SU-DHL-6 (cell line): Measurements from ENCODE around the gene UNK.

Experiments used
- H2AFZ ChIP-seq: fragments of 200-600 bp; sonication (generic); 2 replicates; pipeline ENCODE4 v1.6.1; 2014; ENCODE audit warnings: low read depth, mild to moderate bottlenecking, moderate library complexity, mixed read lengths, antibody characterized with exemption, low read length; ENCODE audit not compliant: severe bottlenecking
- H3F3A ChIP-seq: fragments of 200-600 bp; shearing (Covaris generic); 2 replicates; pipeline ENCODE4 v1.6.0; 2016; ENCODE audit warnings: antibody characterized with exemption, mild to moderate bottlenecking; ENCODE audit not compliant: insufficient read depth
- H3K27ac ChIP-seq: fragments of 200-600 bp; sonication (generic); 2 replicates; pipeline ENCODE4 v1.5.1; 2016; ENCODE audit warnings: low read depth, mild to moderate bottlenecking, low read length, moderate library complexity, mixed read lengths
- H3K27me3 ChIP-seq: fragments of 200-600 bp; sonication (generic), shearing (Covaris generic); 2 replicates; pipeline ENCODE4 v1.6.0; 2014; ENCODE audit warnings: mild to moderate bottlenecking, low read length
- H3K36me3 ChIP-seq: fragments of 200-600 bp; sonication (generic); 2 replicates; pipeline ENCODE4 v1.6.1; 2014; ENCODE audit warnings: mild to moderate bottlenecking, low read length, mixed read lengths
- H3K4me2 ChIP-seq: fragments of 300-600, 200-600 bp; shearing (Covaris generic), sonication (generic); 2 replicates; pipeline ENCODE4 v1.6.0; 2014; ENCODE audit warnings: low read length, low read depth, mild to moderate bottlenecking; ENCODE audit not compliant: poor library complexity, severe bottlenecking
- H3K4me3 ChIP-seq: fragments of 200-600 bp; sonication (generic); 2 replicates; pipeline ENCODE4 v1.5.1; 2014; ENCODE audit warnings: antibody characterized with exemption, low read length, mild to moderate bottlenecking, mixed read lengths; ENCODE audit not compliant: insufficient read depth, poor library complexity, severe bottlenecking
- H3K79me2 ChIP-seq: fragments of 200-600 bp; sonication (generic); 2 replicates; pipeline ENCODE4 v1.6.1; 2014; ENCODE audit warnings: mild to moderate bottlenecking, low read length, moderate library complexity; ENCODE audit not compliant: insufficient read depth
- H3K9ac ChIP-seq: fragments of 200-600 bp; sonication (generic); 2 replicates; pipeline ENCODE4 v1.7.0; 2014; ENCODE audit warnings: mild to moderate bottlenecking, low read length
- H3K9me2 ChIP-seq: fragments of 200-600 bp; sonication (generic); replicated peaks from 2 replicates; pipeline ENCODE4 v1.6.1; 2014; ENCODE audit warnings: low read length; ENCODE audit not compliant: insufficient read depth
- H3K9me3 ChIP-seq: fragments of 200-600 bp; sonication (generic); 2 replicates; pipeline ENCODE4 v1.6.1; 2014; ENCODE audit warnings: low read length, mixed read lengths; ENCODE audit not compliant: insufficient read depth
- H4K20me1 ChIP-seq: fragments of 200-600 bp; sonication (generic); 2 replicates; pipeline ENCODE4 v1.6.1; 2014; ENCODE audit warnings: low read depth, mild to moderate bottlenecking, antibody characterized with exemption, low read length, moderate library complexity, mixed read lengths
- CTCF ChIP-seq: fragments of 200-600 bp; sonication (generic); IDR thresholded peaks from one replicate; pipeline ENCODE4 v1.5.1; 2017; ENCODE audit warnings: antibody characterized with exemption, mild to moderate bottlenecking, low read length, moderate library complexity; ENCODE audit not compliant: insufficient read depth, poor library complexity, severe bottlenecking
- EZH2phosphoT487 ChIP-seq: fragments of 200-600 bp; sonication (generic), shearing (Covaris generic); conservative IDR thresholded peaks from 2 replicates; pipeline ENCODE4 v1.6.1; 2018; ENCODE audit warnings: mild to moderate bottlenecking, antibody characterized with exemption, low read length, moderate library complexity, mixed read lengths

Gene UNK

GRCh38 chr17:75824666-75825065 lies 40.1 kb downstream of the UNK start:
- no peak overlapping the region for H3K4me3 ChIP-seq
- H3K79me2 ChIP-seq: no peaks in the 10 kb centered on the region
- no peak overlapping the region for H3K4me2 ChIP-seq
- H3K36me3 ChIP-seq: no peaks in the 10 kb centered on the region
- H3K9me3 ChIP-seq: no peaks in the 10 kb centered on the region
- H4K20me1 ChIP-seq: no peaks in the 10 kb centered on the region
- no peaks in the 10 kb centered on the region for H3F3A ChIP-seq
- no peak overlapping the region for H3K27ac ChIP-seq
- no peak for TF ChIP-seq EZH2phosphoT487
- no peak for TF ChIP-seq CTCF
- H3K9me2 ChIP-seq: no peaks in the 10 kb centered on the region
- H3K9ac ChIP-seq: no peak overlapping the region
- no peaks in the 10 kb centered on the region for H3K27me3 ChIP-seq
- H2AFZ ChIP-seq: no peak overlapping the region

GRCh38 chr17:75825149-75825552 lies 40.5 kb downstream of the UNK start:
- Histone ChIP-seq H3K79me2 (no peaks in the 10 kb centered on the region), H3K27ac (no peak overlapping the region), H3K27me3 (no peaks in the 10 kb centered on the region), H3K9ac (no peak overlapping the region), H3K9me3 (no peaks in the 10 kb centered on the region), H4K20me1 (no peaks in the 10 kb centered on the region), H2AFZ (no peak overlapping the region), H3F3A (no peaks in the 10 kb centered on the region), H3K9me2 (no peaks in the 10 kb centered on the region), H3K4me2 (no peak overlapping the region), H3K36me3 (no peaks in the 10 kb centered on the region), H3K4me3 (no peak overlapping the region)
- TF ChIP-seq EZH2phosphoT487 (no peak), CTCF (no peak)

- Histone ChIP-seq H3K36me3 (no peaks in the 10 kb centered on the region), H3K27me3 (no peaks in the 10 kb centered on the region), H3K27ac (no peak overlapping the region), H3K9ac (no peak overlapping the region), H3F3A (no peaks in the 10 kb centered on the region), H3K4me2 (no peak overlapping the region), H3K79me2 (no peaks in the 10 kb centered on the region), H3K4me3 (no peak overlapping the region), H2AFZ (no peak overlapping the region), H3K9me2 (no peaks in the 10 kb centered on the region), H4K20me1 (no peaks in the 10 kb centered on the region), H3K9me3 (no peaks in the 10 kb centered on the region)
- no peak for TF ChIP-seq CTCF
- no peak for TF ChIP-seq EZH2phosphoT487
Observed at GRCh38 chr17:75825748-75826370, 41.3 kb downstream of the UNK start.
